Tibial nerve (tissue), 4 donors: ENCODE results near the gene OGDH. TPM values are rescaled to one million over a fixed set of nuclear protein-coding genes. Genes with fewer than 3 reads are reported as not detected.
"Not testable (repeated sequence)": the region's sequence is repeated elsewhere in the genome, so short reads cannot be mapped to it uniquely, and the experiment has no call there.

Experiments
- DNase-seq, 2 donors: peaks; one replicate each; pipeline ENCODE4 v3.0.0-alpha.2; 2019; ENCODE audit warnings: low spot score in 2 of 2
- H3K27ac ChIP-seq, 4 donors: fragments of 200-600 bp; sonication (generic) in 3 of 4; one replicate each; pipeline ENCODE4 v1.5.1; 2017 to 2019; ENCODE audit warnings: mild to moderate bottlenecking in 1 of 4
- H3K27me3 ChIP-seq, 2 donors: fragments of 200-600 bp; sonication (generic) in 1 of 2; one replicate each; pipeline versions ENCODE4 v1.5.1 to v1.6.0; 2017 to 2019
- H3K36me3 ChIP-seq, 3 donors: fragments of 200-600 bp; sonication (generic); one replicate each; pipeline ENCODE4 v1.5.1; 2018 to 2019
- H3K4me1 ChIP-seq, 4 donors: fragments of 200-600 bp; sonication (generic) in 3 of 4; one replicate each; pipeline ENCODE4 v1.5.1; 2017 to 2019
- H3K4me3 ChIP-seq, 4 donors: fragments of 200-600 bp; sonication (generic) in 3 of 4; one replicate each; pipeline ENCODE4 v1.5.1; 2017 to 2019; ENCODE audit warnings: mild to moderate bottlenecking in 1 of 4, moderate library complexity in 1 of 4
- H3K9me3 ChIP-seq, 4 donors: fragments of 200-600 bp; sonication (generic) in 3 of 4; one replicate each; pipeline ENCODE4 v1.5.1; 2017 to 2019
- EP300 ChIP-seq, 2 donors: sonication (generic); formaldehyde crosslinking; IDR thresholded peaks; one replicate each; pipeline ENCODE4 v1.6.1; 2017; ENCODE audit warnings: antibody characterized with exemption in 2 of 2, mild to moderate bottlenecking in 1 of 2
- POLR2A ChIP-seq, 2 donors: fragments of 450-650 bp; IDR thresholded peaks; one replicate each; pipeline ENCODE4 v1.6.1; 2017; ENCODE audit warnings: antibody characterized with exemption in 2 of 2, mild to moderate bottlenecking in 2 of 2, moderate library complexity in 2 of 2
- WGBS, 2 donors: methylation state at CpG; one replicate each; pipeline ENCODE4 v1.1.5; 2018; 5-methylcytosine and 5-hydroxymethylcytosine counted together
- total RNA-seq, 4 donors: library from RNA; depleted of rRNA; stranded (reverse); fragments of >200 nt; gene quantifications; one replicate each; pipeline ENCODE4 v1.1.0, GENCODE V29; 2016
- TF ChIP-seq, protein P1 (sequence below), 5 experiments: fragments of 200-600 bp in 3 of 5; fragments of 450-650 bp in 2 of 5; sonication (generic) in 3 of 5; IDR thresholded peaks; one replicate each; pipeline ENCODE4 v1.5.1; 2016 to 2019; ENCODE audit warnings: antibody characterized with exemption in 5 of 5, mild to moderate bottlenecking in 3 of 5, moderate library complexity in 2 of 5

The OGDH gene
- total RNA-seq, 4 donors from 2014 or later = 66.8 to 76.5 (median 70.1) TPM

DNA sequence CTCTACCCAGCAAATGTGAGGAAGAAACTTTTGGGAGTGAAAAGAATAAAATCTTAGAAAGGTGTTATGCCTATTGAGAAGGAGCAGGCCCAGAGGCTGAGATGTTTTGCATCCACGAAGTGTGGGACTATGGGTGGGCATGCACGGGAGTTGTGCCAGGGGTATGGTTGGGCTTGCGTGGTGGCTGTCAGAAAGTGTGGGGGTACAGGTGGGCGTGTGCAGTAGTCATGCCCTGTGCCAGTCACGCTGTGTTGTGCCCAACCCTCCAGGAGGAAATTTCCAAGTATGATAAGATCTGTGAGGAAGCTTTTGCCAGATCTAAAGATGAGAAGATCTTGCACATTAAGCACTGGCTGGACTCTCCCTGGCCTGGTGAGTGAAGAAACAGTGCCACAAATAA, 89.3 kb downstream of the OGDH start:
- 83 to 89% methylated on average over 5 of the region's 5 CpGs for WGBS, 2 donors
- Histone ChIP-seq H3K36me3 (peaks cover 0 to 86% (median 35%) of the 10 kb centered on the region in 3 donors), H3K27ac (no peak overlapping the region), H3K4me1 (no peaks in the 10 kb centered on the region), H3K4me3 (no peak overlapping the region), H3K27me3 (no peaks in the 10 kb centered on the region), H3K9me3 (no peaks in the 10 kb centered on the region)
- no peak for TF ChIP-seq POLR2A (IDR thresholded peaks at IDR 0.05)
- TF ChIP-seq, protein P1, sequence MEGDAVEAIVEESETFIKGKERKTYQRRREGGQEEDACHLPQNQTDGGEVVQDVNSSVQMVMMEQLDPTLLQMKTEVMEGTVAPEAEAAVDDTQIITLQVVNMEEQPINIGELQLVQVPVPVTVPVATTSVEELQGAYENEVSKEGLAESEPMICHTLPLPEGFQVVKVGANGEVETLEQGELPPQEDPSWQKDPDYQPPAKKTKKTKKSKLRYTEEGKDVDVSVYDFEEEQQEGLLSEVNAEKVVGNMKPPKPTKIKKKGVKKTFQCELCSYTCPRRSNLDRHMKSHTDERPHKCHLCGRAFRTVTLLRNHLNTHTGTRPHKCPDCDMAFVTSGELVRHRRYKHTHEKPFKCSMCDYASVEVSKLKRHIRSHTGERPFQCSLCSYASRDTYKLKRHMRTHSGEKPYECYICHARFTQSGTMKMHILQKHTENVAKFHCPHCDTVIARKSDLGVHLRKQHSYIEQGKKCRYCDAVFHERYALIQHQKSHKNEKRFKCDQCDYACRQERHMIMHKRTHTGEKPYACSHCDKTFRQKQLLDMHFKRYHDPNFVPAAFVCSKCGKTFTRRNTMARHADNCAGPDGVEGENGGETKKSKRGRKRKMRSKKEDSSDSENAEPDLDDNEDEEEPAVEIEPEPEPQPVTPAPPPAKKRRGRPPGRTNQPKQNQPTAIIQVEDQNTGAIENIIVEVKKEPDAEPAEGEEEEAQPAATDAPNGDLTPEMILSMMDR (IDR thresholded peaks at IDR 0.05) = no peak
- TF ChIP-seq EP300 (IDR thresholded peaks at IDR 0.05) = no peak
- no peak for DNase-seq

DNA sequence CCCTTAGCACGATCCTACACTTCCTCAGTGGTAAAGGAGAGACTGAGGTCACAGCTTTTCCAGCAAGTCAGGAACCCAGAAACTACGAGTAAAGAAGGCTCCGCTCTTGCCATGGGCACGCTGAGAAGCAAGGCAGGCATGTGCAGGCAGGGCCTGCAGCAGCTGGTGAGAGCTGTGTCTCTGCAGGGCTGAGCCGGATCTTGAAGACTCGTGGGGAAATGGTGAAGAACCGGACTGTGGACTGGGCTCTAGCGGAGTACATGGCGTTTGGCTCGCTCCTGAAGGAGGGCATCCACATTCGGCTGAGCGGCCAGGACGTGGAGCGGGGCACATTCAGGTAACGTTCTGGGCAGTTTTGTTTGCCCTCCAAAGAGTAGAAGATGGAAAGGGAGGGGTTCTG, 90.3 kb downstream of the OGDH start:
- Histone ChIP-seq H3K27ac (no peak overlapping the region), H3K4me1 (no peaks in the 10 kb centered on the region), H3K4me3 (no peak overlapping the region), H3K36me3 (peaks cover 0 to 90% (median 41%) of the 10 kb centered on the region in 3 donors), H3K27me3 (no peaks in the 10 kb centered on the region), H3K9me3 (no peaks in the 10 kb centered on the region)
- DNase-seq = no peak
- 95% methylated on average over 15 of the region's 15 CpGs for WGBS, 2 donors
- no peak for TF ChIP-seq EP300 (IDR thresholded peaks at IDR 0.05)

DNA sequence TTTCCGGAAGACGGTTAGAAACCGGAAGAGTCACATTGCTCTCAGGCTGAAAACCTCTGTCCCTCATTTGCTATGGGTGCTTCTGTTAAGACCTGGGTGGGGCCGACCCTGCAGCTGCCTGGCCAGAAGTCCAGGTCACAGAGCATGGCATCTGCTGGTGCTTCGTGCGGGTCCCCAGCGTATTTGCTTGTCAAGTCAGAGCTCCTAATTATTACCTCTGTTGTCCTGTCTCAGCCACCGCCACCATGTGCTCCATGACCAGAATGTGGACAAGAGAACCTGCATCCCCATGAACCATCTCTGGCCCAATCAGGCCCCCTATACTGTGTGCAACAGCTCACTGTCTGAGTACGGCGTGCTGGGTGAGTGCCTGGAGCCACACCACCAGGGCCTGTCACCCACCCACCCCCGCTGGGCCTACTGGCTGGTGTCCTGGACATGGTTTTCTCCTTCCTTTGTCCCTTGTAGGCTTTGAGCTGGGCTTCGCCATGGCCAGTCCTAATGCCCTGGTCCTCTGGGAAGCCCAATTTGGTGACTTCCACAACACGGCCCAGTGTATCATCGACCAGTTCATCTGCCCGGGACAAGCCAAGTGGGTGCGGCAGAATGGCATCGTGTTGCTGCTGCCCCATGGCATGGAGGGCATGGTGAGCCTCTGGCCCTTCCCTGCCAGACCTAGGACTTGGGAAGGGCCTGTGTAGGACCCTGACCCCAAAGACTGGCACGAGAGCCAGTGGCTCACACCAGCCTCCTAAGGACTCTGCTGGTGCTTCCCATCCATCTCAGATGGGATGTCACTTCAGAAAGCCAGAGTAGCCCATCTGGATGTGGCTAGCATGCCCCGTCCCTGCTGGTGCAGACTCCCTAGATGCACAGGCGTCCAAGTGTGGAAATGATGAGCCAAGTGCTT, 91.0 kb downstream of the OGDH start:
- Histone ChIP-seq H3K9me3 (no peaks in the 10 kb centered on the region), H3K4me1 (no peaks in the 10 kb centered on the region), H3K27me3 (no peaks in the 10 kb centered on the region), H3K4me3 (no peak overlapping the region), H3K36me3 (peaks cover 0 to 97% (median 41%) of the 10 kb centered on the region in 3 donors), H3K27ac (no peak overlapping the region)
- DNase-seq = no peak
- TF ChIP-seq, protein P1 (IDR thresholded peaks at IDR 0.05) = no peak
- TF ChIP-seq POLR2A (IDR thresholded peaks at IDR 0.05) = no peak
- TF ChIP-seq EP300 (IDR thresholded peaks at IDR 0.05) = no peak
- 94 to 96% methylated on average over 19 to 20 of the region's 20 CpGs for WGBS, 2 donors

DNA sequence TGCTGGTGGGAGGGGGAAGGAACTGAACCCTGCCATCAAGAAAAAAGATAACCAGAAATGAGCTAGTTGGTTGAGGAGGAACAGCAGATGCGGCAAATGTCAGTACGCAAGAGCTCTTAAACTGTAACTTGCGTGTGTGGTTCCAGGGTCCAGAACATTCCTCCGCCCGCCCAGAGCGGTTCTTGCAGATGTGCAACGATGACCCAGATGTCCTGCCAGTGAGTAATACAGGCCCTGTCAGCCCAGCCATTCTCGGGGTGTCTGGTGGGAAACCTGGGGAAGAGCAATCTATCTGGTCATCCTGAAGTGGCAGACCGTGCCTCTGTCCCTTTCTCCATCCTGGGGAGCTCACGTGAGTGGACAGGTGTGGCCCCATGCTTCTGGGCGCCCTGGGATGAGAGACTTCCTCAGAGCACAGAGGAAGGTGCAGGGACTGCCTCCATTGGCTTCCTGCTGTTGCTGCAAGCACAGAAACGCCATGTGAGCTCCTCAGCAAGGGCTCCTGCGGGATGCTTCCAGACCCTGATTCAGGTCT, 91.7 kb downstream of the OGDH start:
- DNase-seq = no peak
- 97 to 98% methylated on average over 13 of the region's 13 CpGs for WGBS, 2 donors

DNA sequence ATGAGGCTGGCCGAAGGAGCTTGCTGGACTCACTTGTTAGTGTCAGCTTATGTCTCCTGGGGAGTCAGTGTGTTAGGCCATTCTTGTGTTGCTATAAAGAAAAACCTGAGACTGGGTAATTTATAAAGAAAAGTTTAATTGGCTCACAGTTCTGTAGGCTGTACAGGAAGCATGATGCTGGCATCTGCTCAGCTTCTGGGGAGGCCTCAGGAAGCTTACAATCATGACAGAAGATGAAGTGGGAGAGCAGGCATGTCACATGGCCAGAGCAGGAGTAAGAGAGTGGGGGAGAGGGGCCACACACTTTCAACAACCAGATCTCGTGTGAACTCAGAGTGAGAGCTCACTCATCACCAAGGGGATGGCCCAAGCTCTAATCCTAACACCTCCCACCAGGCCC, 93.2 kb downstream of the OGDH start:
- peaks cover 0 to 98% (median 45%) of the 10 kb centered on the region in 3 donors for H3K36me3 ChIP-seq
- H3K4me3 ChIP-seq, DNase-seq, H3K4me1 ChIP-seq, H3K27me3 ChIP-seq, H3K27ac ChIP-seq, H3K9me3 ChIP-seq: not testable (repeated sequence)
- WGBS, 2 donors = 96 to 100% methylated on average over 2 of the region's 2 CpGs

More for the DNA sequence above, 91.7 kb downstream of the OGDH start:
- Histone ChIP-seq H3K27me3 (no peaks in the 10 kb centered on the region), H3K4me3 (no peak overlapping the region), H3K36me3 (peaks cover 0 to 98% (median 43%) of the 10 kb centered on the region in 3 donors), H3K4me1 (no peaks in the 10 kb centered on the region), H3K27ac (no peak overlapping the region), H3K9me3 (no peaks in the 10 kb centered on the region)
- no peak for TF ChIP-seq EP300 (IDR thresholded peaks at IDR 0.05)

DNA sequence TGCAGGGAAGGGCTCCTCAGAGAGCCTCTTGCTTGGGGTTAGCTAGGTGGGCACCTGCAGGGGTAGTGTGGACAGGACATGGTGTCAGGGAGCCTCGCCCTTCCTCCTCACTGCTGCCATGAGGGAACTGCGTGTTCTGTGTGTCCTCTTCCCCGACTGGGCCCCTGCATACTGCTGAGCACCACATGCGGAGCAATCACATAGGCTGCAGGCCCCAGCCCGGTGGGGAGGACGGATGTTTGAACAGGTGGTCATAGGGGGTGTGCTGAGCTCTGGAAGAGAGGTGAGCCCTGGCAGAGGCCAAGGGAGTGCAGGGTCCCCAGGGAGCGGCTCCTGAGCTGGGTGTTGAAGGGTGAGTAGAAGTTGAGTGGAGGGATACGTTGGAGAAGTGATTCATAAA, 93.9 kb downstream of the OGDH start:
- TF ChIP-seq POLR2A (IDR thresholded peaks at IDR 0.05) (no peak), EP300 (IDR thresholded peaks at IDR 0.05) (no peak)
- TF ChIP-seq, protein P1 (IDR thresholded peaks at IDR 0.05) = no peak
- Histone ChIP-seq H3K9me3 (no peaks in the 10 kb centered on the region), H3K4me3 (no peak overlapping the region), H3K36me3 (peaks cover 0 to 96% (median 42%) of the 10 kb centered on the region in 3 donors), H3K27ac (no peak overlapping the region), H3K27me3 (no peaks in the 10 kb centered on the region), H3K4me1 (no peaks in the 10 kb centered on the region)
- DNase-seq = no peak
- WGBS, 2 donors = 88 to 94% methylated on average over 8 of the region's 8 CpGs

DNA sequence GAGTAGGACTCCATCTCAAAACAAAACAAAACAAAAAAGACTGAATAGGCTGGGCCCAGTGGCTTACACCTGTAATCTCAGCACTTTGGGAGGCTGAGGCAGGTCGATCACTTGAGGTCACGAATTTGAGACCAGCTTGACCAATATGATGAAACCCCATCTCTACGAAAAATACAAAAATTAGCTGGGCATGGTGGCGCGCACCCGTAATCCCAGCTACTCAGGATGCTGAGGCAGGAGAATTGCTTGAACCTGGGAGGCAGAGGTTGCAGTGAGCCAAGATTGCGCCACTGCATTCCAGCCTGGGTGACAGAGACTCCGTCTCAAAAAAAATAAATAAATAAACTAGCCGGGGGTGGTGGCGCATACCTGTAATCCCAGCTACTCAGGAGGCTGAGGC, 97.0 kb downstream of the OGDH start:
- WGBS, 2 donors = 96% methylated on average over 10 of the region's 10 CpGs
- not testable (repeated sequence) for H3K27me3 ChIP-seq, H3K4me1 ChIP-seq, H3K27ac ChIP-seq, H3K4me3 ChIP-seq, DNase-seq, H3K9me3 ChIP-seq
- H3K36me3 ChIP-seq = peaks cover 0 to 94% (median 19%) of the 10 kb centered on the region in 3 donors
